GM21515 (cell line): ENCODE data around the gene CPLANE2.

ENCODE experiments used
- ATAC-seq: cut with Tn5 transposase; IDR thresholded peaks from one replicate; pipeline ENCODE4 v1.9.1; 2021; ENCODE audit not compliant: unreplicated experiment

Gene CPLANE2

DNA sequence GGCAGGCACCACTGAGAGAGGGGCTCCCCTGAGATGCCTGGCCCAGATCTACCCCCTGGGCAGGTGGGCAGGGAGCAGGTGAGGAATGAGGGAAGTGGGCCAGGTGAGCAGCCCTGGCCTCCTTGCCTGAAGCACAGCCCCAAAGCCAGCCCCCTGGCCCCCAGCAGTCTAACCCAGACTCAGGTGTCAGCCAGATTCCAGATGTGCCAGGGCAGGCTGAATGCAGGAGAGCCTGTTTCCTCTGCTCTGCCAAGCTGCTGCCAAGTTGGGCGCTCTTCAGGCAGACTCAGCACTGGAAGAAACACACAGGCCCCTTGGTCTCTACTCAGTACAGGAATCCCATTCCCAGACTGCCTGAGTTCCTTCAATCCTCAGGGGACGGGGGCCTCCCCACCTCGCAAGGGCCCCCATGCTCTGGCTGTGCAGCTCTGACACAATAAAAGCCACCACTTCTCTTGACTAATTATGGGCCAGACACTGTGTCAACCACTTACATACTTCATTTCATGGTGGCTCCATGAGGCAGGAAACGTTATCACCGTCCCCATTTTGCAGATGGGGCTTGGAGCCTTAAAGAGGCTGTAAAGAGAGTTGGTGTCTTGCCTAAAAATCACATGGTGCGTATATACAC, 45.0 kb downstream of the CPLANE2 start:
- no peak for ATAC-seq

DNA sequence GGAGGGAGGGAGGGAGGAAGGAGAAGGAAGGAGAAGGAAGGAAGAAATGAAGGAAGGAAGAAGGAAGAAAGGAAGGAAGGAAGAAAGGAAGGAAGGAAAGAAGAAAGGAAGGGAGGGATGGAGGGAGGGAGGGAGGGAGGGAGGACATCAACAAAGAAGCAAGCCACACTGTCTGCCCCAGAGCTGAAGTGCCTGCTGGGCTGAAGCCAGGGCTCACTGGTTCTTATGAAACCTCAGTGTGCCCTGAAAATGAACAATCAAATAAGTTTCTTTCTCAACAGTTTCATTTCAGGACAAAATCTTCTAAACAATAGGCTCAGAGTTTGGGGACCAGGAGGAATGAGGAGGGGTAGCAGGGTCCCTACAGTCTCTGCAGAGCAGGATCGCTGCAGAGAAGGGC, 45.7 kb downstream of the CPLANE2 start:
- ATAC-seq: no peak

DNA sequence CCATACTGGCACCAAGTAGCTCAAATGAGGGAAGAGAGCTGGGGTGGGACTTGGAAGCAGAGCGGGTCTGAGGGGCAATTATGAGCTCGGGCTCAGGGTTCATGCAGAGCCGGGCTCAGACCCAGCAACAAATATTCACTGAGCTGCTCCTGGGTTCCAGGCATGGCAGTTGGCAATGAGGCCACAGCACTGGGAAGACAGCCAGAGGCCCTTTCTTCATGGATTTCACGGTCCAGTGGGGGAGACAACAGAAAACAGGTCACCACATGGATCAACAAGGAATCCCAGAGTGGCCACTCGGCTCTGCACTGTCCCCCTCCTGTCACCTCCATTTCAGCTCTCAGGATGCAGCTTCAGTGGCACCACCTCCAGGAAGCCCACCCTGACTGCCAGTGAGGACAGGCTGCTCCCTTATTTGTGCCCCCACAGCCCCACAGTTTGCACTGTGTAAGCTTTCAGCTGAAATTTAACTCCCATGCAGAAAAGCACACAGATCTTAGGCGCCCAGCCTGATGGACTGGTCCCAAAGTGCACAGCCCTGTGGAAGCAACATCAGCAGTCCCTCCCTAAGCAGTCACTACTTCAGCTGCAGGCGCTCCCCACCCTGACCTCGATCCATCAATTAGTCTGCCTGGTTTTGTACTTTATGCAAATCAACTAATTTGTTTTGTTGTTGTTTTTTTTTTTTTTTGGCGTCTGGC, 46.9 kb downstream of the CPLANE2 start:
- no peak for ATAC-seq

DNA sequence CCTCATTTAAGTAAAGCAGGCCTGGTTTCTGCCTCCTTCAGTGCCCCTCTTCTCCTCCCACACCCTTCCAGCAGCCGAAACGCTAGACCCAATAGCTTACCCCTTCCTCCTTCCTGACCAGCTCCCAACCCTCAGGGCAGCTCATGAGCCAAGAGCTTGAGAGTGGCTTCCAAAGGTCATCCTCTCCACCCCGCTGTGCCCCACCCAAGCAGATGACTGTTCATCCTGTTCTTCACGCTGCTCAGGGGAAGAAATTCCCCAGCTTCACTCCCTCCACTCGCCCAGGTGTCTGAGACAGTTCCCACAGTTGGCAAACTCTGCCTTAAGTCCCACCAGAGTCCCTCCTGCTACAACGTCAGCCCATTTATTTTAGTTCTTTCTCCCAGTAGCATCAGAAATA, 48.0 kb downstream of the CPLANE2 start:
- ATAC-seq: no peak

DNA sequence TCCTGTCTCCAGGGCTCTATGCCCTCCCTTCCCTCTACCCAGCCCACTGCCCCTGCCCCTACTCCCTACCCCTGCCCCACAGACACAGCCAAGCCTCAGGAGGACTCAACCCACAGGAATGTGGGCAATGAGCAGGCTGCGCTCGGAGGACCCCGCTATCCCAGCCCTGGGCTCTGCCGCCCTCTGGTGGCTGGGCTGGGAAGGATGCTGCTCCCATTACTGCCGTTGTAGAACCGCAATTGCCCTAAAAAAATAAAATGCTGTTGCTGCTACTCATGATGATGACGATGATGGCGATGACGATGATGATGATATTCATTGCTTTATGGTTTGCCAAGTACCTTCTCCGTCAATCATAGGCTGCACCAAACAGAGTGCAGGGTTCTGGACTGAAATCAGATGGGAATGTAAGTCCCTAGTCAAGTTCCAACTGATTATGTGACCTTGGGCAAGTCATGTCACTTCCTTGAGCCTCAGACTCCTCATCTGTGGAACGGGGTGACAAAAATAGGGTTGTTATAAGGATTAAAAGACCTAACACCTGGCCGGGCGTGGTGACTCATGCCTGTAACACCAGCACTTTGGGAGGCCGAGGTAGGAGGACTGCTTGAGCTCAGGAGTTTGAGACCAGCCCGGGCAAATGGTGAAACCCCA, 49.1 kb downstream of the CPLANE2 start:
- no peak for ATAC-seq

DNA sequence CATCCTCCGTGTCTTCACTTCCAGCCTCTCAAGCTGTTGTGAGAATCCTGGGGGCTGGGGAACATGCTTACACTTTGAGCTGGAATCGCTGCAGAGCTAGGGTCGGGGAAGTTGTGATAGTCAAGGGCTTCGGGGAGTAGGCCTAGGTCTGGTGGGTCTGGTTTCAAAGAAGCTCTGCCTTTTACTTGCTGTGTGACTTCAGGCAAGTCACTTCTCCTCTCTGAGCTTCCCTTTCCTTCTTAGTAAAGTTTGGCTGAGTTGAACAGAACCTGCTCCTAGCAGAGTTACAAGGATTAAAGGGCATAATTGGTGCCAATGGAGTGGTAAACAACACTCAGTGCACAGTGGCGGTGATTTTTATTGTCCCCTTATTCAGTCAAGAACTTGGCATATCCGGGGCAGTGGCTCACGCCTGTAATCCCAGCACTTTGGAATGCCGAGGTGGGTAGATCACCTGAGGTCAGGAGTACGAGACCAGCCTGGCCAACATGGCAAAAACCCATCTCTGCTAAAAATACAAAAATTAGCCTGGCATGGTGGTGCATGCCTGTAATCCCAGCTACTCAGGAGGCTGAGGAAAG, 50.2 kb downstream of the CPLANE2 start:
- no peak for ATAC-seq

DNA sequence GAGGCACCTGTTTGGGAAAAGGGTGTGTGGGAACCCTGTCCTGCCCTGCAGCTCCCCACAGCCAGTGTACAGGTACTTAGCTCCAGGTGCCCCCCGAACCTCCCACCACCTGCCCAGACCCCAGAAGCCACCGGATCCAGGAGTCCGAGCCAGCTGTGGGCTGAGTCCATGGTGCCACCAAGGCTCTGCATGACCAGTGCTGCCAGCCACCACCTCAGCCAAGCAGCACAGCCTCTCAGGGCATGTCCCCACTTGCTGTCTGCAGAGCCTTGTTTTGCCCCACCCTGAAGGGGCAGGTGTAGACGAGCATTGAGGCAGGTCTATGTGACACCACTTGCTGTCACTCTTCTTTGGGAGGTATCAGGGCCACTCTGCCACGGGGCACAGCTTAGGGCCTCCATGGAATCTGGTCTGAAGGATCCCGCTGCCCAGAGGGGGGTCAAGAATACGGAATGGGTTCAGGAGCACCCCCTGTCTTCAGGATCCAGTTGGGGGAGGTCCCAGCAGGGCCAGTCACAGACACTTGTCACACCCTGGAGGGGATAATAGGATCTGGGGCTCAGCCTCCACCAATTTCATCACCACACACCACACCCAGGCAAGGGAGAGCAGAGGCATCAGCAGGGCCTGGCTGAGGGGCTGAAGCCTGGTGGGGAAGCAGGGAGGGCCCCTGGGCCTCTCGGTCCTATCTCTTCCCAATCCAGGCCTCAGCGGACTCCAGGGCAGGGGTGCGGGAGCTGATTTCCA, 52.3 kb downstream of the CPLANE2 start:
- ATAC-seq: no peak

DNA sequence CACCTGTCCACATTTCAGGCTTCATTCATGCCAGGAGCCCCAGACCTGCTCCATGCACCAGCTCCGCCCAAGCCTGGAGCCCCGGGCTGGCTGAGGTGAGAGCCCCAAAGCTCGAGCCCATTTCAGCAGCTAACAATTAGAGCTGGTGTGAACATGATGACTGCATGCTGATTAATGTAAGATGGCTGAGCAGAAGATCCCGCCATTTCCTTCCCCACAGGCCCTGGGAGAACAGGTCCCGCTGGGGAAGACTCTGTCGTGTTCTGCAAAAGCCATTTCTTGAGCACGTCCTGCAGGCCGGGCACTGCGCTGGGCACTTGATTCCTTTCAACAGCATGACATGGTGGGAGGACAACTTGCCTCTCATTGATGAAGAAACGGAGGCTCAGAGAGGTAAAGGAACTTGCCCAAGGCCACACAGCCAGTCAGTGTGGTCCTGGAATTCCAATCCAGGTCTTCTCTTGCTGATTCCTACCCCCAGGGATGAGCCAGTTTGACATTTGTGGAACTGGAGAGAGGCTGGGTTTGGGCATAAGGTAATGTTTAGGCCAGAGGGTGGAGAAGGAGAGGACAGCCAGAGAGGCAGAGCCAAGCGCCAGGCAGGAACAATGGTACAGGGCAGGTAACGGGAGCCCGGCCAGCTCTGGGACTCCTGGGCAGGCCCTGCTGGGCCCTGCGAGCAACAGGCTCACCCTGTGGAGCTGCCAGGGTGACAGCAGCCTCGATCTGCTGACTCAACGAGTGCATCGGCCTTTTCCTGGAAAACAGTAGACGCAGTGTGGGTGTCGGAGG, 53.0 kb downstream of the CPLANE2 start:
- no peak for ATAC-seq

DNA sequence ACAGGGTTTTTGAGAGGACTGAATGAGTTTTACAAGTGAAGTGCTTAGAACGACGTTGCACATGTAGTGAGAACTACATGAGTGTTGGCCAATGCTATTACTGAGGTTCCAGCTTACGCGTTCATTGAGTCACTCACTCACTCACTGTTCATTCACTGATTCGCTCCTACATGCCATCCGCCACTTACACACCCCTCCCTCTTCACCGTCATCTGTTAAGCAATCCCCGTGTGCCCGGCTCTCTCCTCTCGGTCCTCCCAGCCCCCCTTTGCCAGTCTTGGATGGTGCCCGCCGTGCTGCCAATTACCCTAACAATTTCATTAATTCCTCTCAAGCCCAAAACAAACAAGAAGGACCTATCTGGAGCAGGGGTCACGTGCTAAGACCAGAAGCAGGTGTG, 53.8 kb downstream of the CPLANE2 start:
- ATAC-seq: no peak

DNA sequence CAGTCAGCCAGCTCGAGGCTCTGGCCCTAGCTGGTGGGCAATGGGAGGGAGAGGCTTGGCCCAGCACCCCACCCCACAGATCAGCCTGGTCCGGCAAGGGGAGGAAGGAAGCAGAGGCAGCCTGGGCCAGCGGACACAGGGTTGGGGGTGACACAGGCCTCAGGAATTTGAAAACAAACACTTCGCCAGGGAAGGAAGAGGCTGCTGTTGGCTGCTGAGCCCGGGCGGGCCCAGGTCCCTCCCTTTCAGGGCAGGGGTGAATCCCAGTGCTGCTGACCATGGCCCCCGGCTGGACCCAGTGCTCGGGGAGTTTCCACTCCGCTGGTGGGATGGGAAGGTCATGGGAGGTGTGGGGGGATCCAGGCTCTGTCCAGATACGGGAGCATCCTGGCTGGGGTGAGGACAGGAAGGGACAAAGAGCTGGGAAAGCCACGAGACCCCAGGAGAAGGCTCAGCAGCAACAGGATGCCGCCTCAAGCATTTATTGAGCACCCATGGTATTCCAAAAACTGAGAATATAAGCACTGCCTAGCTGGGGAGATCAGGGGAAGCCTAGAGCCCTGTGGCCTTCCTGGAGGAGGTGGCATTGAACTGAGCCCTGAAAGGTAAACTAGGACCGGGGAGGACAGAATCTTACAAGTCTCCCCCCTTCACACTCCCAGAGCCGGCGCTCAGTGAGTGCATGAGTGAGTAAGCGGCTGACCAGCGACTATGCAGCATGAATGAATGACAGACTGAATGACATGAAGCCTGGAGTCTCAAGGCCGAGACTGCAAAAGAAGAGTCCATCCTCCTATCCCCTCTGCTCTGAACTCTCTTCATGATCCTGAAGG, 54.9 kb downstream of the CPLANE2 start:
- ATAC-seq: no peak
